ENCODE results near the gene LRRK1.

DNA sequence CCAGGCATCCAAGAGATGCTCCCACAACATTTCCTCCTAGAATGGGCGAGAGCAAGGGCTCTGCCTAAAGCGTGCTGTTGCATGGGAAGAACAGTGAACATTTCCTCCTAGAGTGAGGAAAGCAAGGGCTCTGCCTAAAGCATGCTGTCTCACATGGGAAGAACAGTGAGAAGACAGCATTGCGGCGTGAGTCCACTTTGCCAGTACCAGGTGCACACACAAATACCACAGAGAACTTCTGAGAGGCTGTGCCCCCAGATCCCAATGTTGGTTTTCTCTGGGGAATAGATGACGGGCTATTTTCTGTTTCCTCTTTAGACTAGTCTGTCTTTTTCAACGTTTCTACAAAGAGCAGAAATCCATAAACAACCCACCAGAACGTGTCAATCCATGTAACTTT lies 142.9 kb downstream of the LRRK1 start:
- no peak for TF ChIP-seq CTCF (IDR thresholded peaks at IDR 0.05)
- no peak for TF ChIP-seq POLR2A (IDR thresholded peaks at IDR 0.05)

All from thyroid gland (tissue), 4 donors.